HL-60 (cell line): ENCODE measurements around the gene WIPF1.

Experiments
- DNase-seq, 2 experiments: peaks; one replicate each; pipeline ENCODE4 v3.0.0-alpha.2; 2010 to 2020; ENCODE audit warnings: low read depth in 1 of 2, low spot score in 1 of 2
- H3K27ac ChIP-seq: fragments of 250-450 bp; sonication (Bioruptor Pico); replicated peaks from 2 replicates; pipeline ENCODE4 v1.5.1; 2020; ENCODE audit warnings: mild to moderate bottlenecking, moderate library complexity
- H3K27me3 ChIP-seq: fragments of 250-450 bp; sonication (Bioruptor Pico); 2 replicates; pipeline ENCODE4 v1.5.1; 2021; ENCODE audit warnings: mild to moderate bottlenecking, moderate library complexity; ENCODE audit not compliant: insufficient read depth, poor library complexity, severe bottlenecking
- H3K4me3 ChIP-seq: replicated peaks from 2 replicates; pipeline ENCODE4 v1.5.1; 2011; ENCODE audit warnings: mild to moderate bottlenecking, control low read depth, low read length; ENCODE audit not compliant: insufficient read depth
- GABPA ChIP-seq: IDR thresholded peaks from 2 replicates; pipeline ENCODE4 v1.6.1; 2012; ENCODE audit warnings: low read depth
- POLR2AphosphoS5 ChIP-seq: IDR thresholded peaks from 2 replicates; pipeline ENCODE4 v1.6.1; 2012; ENCODE audit warnings: low read depth
- SPI1 ChIP-seq: IDR thresholded peaks from 2 replicates; pipeline ENCODE4 v1.6.1; 2012; ENCODE audit warnings: low read depth, mild to moderate bottlenecking, borderline replicate concordance
- TF ChIP-seq, protein P1 (sequence below): IDR thresholded peaks from 2 replicates; pipeline ENCODE4 v1.6.1; 2012; ENCODE audit warnings: low read depth; ENCODE audit not compliant: insufficient replicate concordance
- TF ChIP-seq, protein P2 (sequence below): IDR thresholded peaks from one replicate; pipeline ENCODE4 v1.5.1; 2011; ENCODE audit warnings: low read length, control low read depth, inconsistent platforms; ENCODE audit not compliant: insufficient read depth

Gene WIPF1

DNA sequence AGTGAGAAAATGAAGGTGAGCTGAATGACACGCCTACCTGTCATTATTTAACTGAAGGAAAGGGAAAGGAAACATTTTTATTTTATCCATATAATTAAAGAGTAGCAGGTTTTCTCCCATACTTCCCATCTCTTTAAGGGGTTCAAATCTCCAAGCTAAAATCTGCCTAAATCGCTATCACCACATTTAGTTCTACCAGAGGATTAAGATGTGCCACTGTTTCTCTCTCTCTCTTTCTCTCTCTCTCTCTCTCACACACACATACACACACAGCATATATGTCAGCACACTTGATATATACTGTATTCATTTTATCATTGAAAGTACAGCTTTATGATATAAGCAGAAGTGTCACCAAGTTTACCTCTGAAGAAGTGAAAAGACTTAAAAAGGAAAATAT, 3.1 kb downstream of the WIPF1 start:
- H3K4me3 ChIP-seq, result no peak overlapping the region

DNA sequence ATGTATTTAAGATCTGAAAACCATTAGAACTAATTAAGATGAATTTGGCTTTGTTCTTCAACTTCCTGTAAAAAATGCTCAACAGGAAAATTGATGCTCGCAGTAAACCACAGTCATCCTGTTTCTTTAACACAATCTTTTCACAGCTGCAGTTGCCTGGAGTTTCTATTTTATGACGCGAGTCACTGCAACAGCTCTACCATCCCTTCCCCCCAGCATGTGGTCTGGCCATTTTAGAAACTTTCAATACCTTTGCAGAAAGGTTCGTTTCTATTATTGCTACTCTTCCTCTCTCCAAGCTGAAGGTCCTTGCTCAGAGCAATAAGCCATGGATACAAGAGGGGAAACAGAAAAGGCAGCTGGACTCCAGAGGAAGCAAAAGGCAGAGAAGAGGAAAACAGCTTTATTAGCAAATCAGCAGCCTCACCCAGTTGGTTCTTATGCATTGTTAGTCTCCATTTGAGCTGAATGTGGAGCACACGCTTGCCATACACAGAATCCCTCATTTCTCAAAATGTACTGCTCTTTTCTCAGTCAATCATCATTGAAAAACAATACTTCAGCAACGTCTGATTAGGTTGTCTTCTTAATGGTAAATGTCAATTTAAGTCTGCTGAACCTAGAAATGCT, 3.9 kb downstream of the WIPF1 start:
- DNase-seq, result peak; percentile 43 to 85
- peak overlapping the region; percentile 90 for H3K27ac ChIP-seq

More for the DNA sequence above, 3.1 kb downstream of the WIPF1 start:
- Histone ChIP-seq H3K27me3 (no peaks in the 10 kb centered on the region), H3K27ac (peak overlapping the region; percentile 90)
- DNase-seq, result no peak
- no peak for TF ChIP-seq SPI1
- no peak for TF ChIP-seq POLR2AphosphoS5
- TF ChIP-seq GABPA, result no peak
- TF ChIP-seq, protein P1, sequence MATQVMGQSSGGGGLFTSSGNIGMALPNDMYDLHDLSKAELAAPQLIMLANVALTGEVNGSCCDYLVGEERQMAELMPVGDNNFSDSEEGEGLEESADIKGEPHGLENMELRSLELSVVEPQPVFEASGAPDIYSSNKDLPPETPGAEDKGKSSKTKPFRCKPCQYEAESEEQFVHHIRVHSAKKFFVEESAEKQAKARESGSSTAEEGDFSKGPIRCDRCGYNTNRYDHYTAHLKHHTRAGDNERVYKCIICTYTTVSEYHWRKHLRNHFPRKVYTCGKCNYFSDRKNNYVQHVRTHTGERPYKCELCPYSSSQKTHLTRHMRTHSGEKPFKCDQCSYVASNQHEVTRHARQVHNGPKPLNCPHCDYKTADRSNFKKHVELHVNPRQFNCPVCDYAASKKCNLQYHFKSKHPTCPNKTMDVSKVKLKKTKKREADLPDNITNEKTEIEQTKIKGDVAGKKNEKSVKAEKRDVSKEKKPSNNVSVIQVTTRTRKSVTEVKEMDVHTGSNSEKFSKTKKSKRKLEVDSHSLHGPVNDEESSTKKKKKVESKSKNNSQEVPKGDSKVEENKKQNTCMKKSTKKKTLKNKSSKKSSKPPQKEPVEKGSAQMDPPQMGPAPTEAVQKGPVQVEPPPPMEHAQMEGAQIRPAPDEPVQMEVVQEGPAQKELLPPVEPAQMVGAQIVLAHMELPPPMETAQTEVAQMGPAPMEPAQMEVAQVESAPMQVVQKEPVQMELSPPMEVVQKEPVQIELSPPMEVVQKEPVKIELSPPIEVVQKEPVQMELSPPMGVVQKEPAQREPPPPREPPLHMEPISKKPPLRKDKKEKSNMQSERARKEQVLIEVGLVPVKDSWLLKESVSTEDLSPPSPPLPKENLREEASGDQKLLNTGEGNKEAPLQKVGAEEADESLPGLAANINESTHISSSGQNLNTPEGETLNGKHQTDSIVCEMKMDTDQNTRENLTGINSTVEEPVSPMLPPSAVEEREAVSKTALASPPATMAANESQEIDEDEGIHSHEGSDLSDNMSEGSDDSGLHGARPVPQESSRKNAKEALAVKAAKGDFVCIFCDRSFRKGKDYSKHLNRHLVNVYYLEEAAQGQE, result no peak
- TF ChIP-seq, protein P2, sequence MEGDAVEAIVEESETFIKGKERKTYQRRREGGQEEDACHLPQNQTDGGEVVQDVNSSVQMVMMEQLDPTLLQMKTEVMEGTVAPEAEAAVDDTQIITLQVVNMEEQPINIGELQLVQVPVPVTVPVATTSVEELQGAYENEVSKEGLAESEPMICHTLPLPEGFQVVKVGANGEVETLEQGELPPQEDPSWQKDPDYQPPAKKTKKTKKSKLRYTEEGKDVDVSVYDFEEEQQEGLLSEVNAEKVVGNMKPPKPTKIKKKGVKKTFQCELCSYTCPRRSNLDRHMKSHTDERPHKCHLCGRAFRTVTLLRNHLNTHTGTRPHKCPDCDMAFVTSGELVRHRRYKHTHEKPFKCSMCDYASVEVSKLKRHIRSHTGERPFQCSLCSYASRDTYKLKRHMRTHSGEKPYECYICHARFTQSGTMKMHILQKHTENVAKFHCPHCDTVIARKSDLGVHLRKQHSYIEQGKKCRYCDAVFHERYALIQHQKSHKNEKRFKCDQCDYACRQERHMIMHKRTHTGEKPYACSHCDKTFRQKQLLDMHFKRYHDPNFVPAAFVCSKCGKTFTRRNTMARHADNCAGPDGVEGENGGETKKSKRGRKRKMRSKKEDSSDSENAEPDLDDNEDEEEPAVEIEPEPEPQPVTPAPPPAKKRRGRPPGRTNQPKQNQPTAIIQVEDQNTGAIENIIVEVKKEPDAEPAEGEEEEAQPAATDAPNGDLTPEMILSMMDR, result no peak

DNA sequence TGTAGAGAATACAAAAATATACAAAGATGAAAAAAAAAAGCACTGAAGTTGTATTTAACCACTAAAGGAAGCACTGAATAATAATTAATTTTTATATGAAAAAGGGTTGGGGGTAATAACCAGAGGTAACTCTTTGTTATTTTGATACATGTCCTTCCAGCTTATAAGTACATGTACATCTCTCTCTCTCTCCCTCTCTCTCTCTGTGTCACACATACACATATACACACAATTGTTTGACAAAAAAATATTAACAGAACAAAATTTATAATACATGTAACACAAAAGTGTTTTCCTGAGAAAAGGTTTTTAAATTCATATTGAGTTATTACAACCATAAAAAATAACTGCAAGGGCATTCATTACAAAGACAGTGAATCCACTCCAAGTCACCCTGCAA, 4.6 kb downstream of the WIPF1 start:
- Histone ChIP-seq H3K27ac (peak overlapping the region; percentile 90), H3K4me3 (no peak overlapping the region)

More for the DNA sequence above, 3.9 kb downstream of the WIPF1 start:
- Histone ChIP-seq H3K27me3 (no peaks in the 10 kb centered on the region), H3K4me3 (no peak overlapping the region)
- TF ChIP-seq, protein P1, result no peak
- TF ChIP-seq, protein P2, result no peak
- TF ChIP-seq SPI1, result peak; percentile 14; the same call in 1 of the 2 replicates
- no peak for TF ChIP-seq GABPA
- TF ChIP-seq POLR2AphosphoS5, result peak; percentile 49; the same call in 1 of the 2 replicates

More for the DNA sequence above, 4.6 kb downstream of the WIPF1 start:
- TF ChIP-seq, protein P1, result no peak
- no peak for TF ChIP-seq POLR2AphosphoS5
- no peak for TF ChIP-seq GABPA
- TF ChIP-seq SPI1, result no peak
- TF ChIP-seq, protein P2, result no peak
- no peak for DNase-seq
- H3K27me3 ChIP-seq, result no peaks in the 10 kb centered on the region
